ENCODE results near the gene AP1S1. TPM values are rescaled to one million over a fixed set of nuclear protein-coding genes. Genes with fewer than 3 reads are reported as not detected.

AP1S1 gene
- total and polyA plus RNA-seq, 9 of the 15 experiments (the other 6 are each of a cell fraction or from before 2014, with no cell fraction given) = 4.4 to 149 (median 89.4) TPM

- TF ChIP-seq, protein P1, sequence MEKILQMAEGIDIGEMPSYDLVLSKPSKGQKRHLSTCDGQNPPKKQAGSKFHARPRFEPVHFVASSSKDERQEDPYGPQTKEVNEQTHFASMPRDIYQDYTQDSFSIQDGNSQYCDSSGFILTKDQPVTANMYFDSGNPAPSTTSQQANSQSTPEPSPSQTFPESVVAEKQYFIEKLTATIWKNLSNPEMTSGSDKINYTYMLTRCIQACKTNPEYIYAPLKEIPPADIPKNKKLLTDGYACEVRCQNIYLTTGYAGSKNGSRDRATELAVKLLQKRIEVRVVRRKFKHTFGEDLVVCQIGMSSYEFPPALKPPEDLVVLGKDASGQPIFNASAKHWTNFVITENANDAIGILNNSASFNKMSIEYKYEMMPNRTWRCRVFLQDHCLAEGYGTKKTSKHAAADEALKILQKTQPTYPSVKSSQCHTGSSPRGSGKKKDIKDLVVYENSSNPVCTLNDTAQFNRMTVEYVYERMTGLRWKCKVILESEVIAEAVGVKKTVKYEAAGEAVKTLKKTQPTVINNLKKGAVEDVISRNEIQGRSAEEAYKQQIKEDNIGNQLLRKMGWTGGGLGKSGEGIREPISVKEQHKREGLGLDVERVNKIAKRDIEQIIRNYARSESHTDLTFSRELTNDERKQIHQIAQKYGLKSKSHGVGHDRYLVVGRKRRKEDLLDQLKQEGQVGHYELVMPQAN (IDR thresholded peaks at IDR 0.05; ENCODE audit: borderline replicate concordance) = no peak
- TF ChIP-seq L3MBTL2 (IDR thresholded peaks at IDR 0.05) (peak; percentile 43; the same call in 1 of the 2 replicates), MEF2A (IDR thresholded peaks at IDR 0.05; ENCODE audit: control insufficient read depth, low read depth, low read length) (no peak), ZNF586 (CRISPR knock-in tag; conservative IDR thresholded peaks at IDR 0.05) (no peak), RNF2 (IDR thresholded peaks at IDR 0.05) (no peak), ZNF668 (CRISPR knock-in tag; IDR thresholded peaks at IDR 0.05) (no peak), SUPT5H (IDR thresholded peaks at IDR 0.05) (no peak), ZNF134 (CRISPR knock-in tag; conservative IDR thresholded peaks at IDR 0.05) (no peak), ELF4 (CRISPR knock-in tag; IDR thresholded peaks at IDR 0.05) (no peak), ZNF41 (CRISPR knock-in tag; conservative IDR thresholded peaks at IDR 0.05) (no peak), ZNF766 (CRISPR knock-in tag; conservative IDR thresholded peaks at IDR 0.05) (no peak), SIRT6 (IDR thresholded peaks at IDR 0.05; ENCODE audit: low read depth, low read length) (no peak), SIX5 (IDR thresholded peaks at IDR 0.05; ENCODE audit: borderline replicate concordance in 1 of 2, insufficient read depth in 1 of 2, low read depth in 1 of 2, low read length in 2 of 2) (no peak), AFF4 (CRISPR knock-in tag; IDR thresholded peaks at IDR 0.05) (no peak), ASH1L (IDR thresholded peaks at IDR 0.05; ENCODE audit: borderline replicate concordance, low read depth, partially characterized antibody) (no peak), SP1 (CRISPR knock-in tag; IDR thresholded peaks at IDR 0.05) (no peak), ZMIZ1 (IDR thresholded peaks at IDR 0.05; ENCODE audit: low read depth in 2 of 2, low read length in 2 of 2) (no peak; a peak in 1 of 4 replicates)
- TF ChIP-seq, protein P2, sequence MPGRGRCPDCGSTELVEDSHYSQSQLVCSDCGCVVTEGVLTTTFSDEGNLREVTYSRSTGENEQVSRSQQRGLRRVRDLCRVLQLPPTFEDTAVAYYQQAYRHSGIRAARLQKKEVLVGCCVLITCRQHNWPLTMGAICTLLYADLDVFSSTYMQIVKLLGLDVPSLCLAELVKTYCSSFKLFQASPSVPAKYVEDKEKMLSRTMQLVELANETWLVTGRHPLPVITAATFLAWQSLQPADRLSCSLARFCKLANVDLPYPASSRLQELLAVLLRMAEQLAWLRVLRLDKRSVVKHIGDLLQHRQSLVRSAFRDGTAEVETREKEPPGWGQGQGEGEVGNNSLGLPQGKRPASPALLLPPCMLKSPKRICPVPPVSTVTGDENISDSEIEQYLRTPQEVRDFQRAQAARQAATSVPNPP (IDR thresholded peaks at IDR 0.05; ENCODE audit: borderline replicate concordance, insufficient read depth, insufficient read length) = no peak
Observed at GRCh38 chr7:101169838-101170551, 15.7 kb downstream of the AP1S1 start (continued).
